ENCODE measurements around the gene PHF3.

The PHF3 gene

DNA sequence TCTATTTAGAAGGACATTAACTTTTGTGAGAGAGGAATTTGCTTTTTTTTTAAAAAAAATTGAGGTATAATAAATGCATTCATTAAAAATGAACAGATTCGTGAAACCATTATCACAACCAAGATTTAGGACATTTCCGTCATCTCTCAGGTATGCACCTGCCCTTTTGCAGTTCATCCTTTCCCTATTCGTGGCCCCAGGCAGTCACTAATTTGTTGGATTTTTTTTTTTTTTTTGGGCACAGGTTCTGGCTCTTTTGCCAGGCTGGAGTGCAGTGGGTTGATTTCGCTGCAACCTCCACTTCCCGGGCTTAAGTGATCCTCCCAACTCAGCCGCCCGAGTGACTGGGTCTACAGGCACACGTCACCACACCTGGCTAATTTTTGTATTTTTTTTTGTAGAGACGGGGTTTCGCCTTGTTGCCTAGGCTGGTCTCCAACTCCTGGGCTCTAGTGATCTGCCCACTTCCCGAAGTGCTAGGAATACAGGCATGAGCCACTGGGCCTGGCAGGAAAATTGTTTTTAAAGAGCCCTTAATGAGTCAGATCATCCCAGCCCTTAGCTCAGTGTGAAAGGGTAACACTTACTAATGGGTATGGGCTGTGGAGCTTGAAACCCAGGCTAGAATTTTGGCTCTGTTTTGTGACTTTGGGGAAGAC, 9.2 kb downstream of the PHF3 start:
- H3K4me3 ChIP-seq (replicated peaks in 1 of 2; ENCODE audit: low read depth in 2 of 2, low read length in 2 of 2): no peak overlapping the region
- TF ChIP-seq, protein P1, sequence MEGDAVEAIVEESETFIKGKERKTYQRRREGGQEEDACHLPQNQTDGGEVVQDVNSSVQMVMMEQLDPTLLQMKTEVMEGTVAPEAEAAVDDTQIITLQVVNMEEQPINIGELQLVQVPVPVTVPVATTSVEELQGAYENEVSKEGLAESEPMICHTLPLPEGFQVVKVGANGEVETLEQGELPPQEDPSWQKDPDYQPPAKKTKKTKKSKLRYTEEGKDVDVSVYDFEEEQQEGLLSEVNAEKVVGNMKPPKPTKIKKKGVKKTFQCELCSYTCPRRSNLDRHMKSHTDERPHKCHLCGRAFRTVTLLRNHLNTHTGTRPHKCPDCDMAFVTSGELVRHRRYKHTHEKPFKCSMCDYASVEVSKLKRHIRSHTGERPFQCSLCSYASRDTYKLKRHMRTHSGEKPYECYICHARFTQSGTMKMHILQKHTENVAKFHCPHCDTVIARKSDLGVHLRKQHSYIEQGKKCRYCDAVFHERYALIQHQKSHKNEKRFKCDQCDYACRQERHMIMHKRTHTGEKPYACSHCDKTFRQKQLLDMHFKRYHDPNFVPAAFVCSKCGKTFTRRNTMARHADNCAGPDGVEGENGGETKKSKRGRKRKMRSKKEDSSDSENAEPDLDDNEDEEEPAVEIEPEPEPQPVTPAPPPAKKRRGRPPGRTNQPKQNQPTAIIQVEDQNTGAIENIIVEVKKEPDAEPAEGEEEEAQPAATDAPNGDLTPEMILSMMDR (IDR thresholded peaks at IDR 0.05; ENCODE audit: low read depth, low read length): no peak
- peak; percentile 26 to 27 for DNase-seq (ENCODE audit: low read depth in 2 of 2)

DNA sequence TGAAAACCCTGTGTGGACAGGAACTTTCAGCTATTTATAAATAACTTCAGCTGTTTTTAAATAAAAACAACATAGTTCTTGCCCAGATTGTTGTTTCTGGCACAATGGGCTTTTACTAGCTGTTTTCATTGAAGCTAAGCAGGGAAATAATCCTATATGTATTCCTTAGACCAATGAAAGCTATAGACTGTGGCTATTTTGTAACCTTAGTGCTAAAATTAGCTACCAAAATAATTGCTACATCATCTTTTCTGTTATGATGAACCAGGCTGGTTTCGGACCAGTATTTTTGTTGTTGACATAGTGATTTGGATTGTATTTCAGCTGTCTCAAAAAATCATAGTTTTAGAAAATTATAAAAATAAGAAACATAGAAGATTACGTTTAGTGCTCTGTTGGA, 13.7 kb downstream of the PHF3 start:
- H3K4me3 ChIP-seq (replicated peaks in 1 of 2; ENCODE audit: low read depth in 2 of 2, low read length in 2 of 2): no peak overlapping the region
- TF ChIP-seq, protein P1 (IDR thresholded peaks at IDR 0.05; ENCODE audit: low read depth, low read length): no peak
- peak in 1 of 2 donors; percentile 50 for DNase-seq (ENCODE audit: low read depth in 2 of 2)

DNA sequence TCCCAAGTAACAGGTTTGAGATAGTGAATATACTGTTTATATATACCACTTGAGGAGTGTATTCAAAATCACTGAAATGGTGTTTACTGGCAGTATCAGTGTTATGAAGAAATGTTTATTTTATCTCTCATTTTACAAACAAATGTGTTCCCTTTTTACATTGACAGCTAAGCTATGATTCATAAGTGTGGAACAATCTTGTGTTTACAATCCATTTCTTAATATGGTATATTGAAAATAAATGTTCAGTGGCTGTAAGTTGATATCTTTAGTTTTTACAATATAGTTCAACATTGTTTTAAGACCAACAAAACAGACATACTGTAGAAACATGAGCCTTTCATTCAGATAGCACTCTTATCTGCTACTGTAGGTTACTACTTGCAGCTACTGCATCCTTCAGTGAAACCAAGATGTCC, 14.3 kb downstream of the PHF3 start:
- peak in 1 of 2 donors; percentile 10 for DNase-seq (ENCODE audit: low read depth in 2 of 2)
- no peak overlapping the region for H3K4me3 ChIP-seq (replicated peaks in 1 of 2; ENCODE audit: low read depth in 2 of 2, low read length in 2 of 2)
- TF ChIP-seq, protein P1 (IDR thresholded peaks at IDR 0.05; ENCODE audit: low read depth, low read length): no peak

DNA sequence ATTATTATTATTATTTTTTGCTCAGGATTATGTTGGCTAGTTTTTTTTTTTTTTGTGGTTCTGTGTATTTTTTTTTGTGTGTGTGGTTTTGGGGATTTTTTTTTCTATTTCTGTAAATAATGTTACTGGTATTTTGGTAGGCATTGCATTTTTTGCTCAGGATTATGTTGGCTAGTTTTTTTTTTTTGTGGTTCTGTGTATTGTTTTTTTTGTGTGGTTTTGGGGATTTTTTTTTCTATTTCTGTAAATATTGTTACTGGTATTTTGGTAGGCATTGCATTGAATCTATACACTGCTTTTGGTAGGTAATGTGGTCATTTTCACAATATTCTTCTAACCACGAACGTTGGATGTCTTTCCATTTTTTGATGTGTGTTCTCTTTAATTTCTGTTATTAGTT, 17.4 kb downstream of the PHF3 start:
- no peak overlapping the region for H3K4me3 ChIP-seq (replicated peaks in 1 of 2; ENCODE audit: low read depth in 2 of 2, low read length in 2 of 2)
- TF ChIP-seq, protein P1 (IDR thresholded peaks at IDR 0.05; ENCODE audit: low read depth, low read length): no peak
- no peak for DNase-seq (ENCODE audit: low read depth in 2 of 2)

DNA sequence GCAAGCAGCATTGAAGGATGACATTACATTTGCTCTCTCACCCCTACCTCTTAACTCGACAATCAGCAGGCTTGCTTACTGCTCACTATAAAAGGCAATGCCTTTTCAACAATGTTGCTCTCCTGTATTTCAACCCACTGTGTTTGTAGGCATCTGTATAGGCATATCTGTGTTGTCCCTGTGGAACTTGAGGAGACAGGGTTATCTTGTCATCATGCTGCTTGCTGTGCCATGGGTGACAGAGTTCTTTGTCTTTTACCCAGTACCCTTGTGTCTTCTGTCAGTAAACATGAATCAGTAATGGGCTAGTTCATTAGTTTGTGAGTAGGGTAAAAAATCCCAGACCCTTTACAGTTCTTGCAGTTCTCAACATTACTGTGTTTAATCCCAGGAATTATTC, 25.2 kb downstream of the PHF3 start:
- no peak overlapping the region for H3K4me3 ChIP-seq (replicated peaks in 1 of 2; ENCODE audit: low read depth in 2 of 2, low read length in 2 of 2)
- no peak for DNase-seq (ENCODE audit: low read depth in 2 of 2)
- TF ChIP-seq, protein P1 (IDR thresholded peaks at IDR 0.05; ENCODE audit: low read depth, low read length): no peak

DNA sequence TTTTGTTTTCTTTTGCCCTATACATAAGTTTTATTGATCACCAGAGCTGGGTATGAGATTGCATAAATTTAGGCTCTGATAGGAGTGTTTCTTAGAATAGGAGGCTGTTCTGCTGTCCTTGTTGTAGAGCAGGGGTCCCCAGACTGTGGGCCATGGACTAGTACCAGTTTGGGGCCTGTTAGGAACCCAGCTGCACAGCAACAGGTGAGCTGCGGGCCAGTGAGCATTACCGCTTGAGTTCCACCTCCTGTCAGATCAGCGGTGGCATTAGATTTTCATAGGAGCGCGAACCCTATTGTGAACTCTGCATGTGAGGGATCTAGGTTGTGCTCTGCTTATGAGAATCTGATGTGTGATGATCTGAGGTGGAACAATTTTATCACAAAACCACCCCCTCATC, 26.2 kb downstream of the PHF3 start:
- no peak for DNase-seq (ENCODE audit: low read depth in 2 of 2)
- TF ChIP-seq, protein P1 (IDR thresholded peaks at IDR 0.05; ENCODE audit: low read depth, low read length): no peak
- no peak overlapping the region for H3K4me3 ChIP-seq (replicated peaks in 1 of 2; ENCODE audit: low read depth in 2 of 2, low read length in 2 of 2)

Data from cardiac fibroblast (primary cell).